GM19438 (cell line): ENCODE results near the gene IRF2BP2.
"Not testable (repeated sequence)": the region's sequence is repeated elsewhere in the genome, so short reads cannot be mapped to it uniquely, and the experiment has no call there.

Experiments used
- ATAC-seq: cut with Tn5 transposase; IDR thresholded peaks from one replicate; pipeline ENCODE4 v1.9.1; 2021; ENCODE audit warnings: low read depth; ENCODE audit not compliant: unreplicated experiment

The IRF2BP2 gene

GRCh38 chr1:234634922-234635321, 24.9 kb upstream of the IRF2BP2 start:
- not testable (repeated sequence) for ATAC-seq

DNA sequence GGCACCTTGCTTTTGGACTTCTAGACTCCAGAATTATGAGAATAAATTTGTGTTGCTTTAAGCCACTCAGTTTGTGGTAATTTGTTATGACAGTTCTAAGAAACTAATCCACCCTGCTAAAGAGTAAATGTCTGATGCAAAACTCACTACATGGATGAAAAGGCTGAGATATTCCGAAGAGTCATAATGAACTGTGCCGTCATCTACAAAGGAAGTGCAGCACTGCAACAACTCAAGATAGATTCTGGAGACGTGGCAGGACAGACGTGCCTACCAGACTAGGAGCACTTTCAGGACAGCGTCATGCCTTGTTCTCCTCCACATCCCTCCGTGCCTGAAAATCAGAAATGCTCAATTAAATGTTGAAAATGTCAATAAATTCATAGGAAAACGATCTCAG, 24.4 kb upstream of the IRF2BP2 start:
- ATAC-seq: no peak

DNA sequence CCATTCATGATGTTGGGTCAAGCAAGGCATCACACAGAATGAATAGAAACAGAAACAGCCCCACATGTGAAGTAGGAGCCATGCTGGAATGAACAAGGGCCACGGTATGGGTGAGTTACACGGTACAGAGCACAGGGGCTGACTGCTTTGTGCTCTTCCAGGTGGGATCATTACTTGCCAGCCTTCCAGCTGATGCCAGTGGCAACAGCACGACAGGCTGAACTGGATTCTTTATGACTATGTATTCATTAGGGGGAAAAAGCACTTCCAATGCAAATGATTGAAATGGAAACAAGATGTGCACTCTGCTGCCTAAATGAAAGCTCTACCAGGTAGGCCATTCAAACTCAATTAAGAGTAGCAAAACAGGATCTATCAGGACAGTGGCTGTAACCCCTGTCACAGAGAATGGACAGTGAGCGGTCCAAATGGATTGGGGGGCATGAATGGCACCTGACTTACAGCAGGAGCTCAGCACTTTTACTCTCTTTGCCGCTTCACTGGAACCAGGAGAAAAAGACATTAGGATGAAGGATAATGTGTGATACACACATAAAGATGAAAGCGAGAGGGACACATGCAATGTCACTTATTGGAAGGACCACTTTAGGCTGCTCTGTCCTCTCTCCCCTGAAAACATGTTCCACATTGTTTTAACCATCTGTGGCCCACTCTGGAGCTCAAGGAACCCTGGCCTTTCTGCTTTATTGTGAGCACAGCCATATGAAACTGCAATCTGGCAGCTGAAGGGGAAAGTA, 23.4 kb upstream of the IRF2BP2 start:
- no peak for ATAC-seq

- ATAC-seq: no peak
Observed at GRCh38 chr1:234632225-234632624, 22.2 kb upstream of the IRF2BP2 start.

- no peak for ATAC-seq
Observed at GRCh38 chr1:234631721-234632125, 21.7 kb upstream of the IRF2BP2 start.

DNA sequence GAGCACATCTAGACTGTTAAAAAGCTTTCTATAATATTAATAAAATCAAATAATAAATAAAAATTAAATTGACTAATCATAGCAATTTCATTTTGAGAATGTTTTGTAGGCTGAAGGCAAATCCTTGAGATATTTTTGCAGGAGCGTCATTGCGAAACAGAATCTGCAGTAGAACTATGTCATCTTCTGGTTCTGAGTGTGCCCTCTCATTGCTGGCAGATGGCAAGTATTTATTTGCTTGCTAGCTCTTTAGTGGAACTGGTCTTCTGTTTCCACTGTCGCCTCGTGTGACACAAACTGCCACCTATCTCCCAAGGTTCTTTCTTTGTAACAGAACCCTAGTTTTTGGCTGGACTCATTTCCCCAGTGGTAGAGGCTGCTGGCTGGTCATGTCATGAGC, 19.0 kb upstream of the IRF2BP2 start:
- ATAC-seq: no peak

DNA sequence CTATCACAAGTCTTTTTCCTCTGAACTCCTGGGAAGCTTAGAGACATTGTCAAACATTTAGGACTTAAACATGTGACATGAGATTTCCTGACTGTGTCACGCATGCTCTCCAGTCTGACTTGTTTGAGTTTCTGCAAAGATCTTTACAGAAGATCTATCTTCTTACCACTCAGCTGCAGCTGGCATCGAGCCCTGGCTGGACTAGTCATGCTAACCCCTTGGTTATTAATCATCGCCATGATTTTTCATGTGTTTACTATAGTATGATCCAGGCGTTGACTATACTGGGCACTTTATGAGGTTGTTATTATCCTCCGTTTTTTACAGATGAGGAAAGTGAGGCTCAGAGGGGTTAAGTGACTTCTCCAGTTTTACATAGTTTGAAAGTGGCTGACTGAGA, 18.1 kb upstream of the IRF2BP2 start:
- no peak for ATAC-seq

GRCh38 chr1:234627009-234627950, 17.3 kb upstream of the IRF2BP2 start:
- ATAC-seq: no peak

- no peak for ATAC-seq
Observed at GRCh38 chr1:234626391-234626790, 16.4 kb upstream of the IRF2BP2 start.

GRCh38 chr1:234624724-234625117, 14.7 kb upstream of the IRF2BP2 start:
- no peak for ATAC-seq

DNA sequence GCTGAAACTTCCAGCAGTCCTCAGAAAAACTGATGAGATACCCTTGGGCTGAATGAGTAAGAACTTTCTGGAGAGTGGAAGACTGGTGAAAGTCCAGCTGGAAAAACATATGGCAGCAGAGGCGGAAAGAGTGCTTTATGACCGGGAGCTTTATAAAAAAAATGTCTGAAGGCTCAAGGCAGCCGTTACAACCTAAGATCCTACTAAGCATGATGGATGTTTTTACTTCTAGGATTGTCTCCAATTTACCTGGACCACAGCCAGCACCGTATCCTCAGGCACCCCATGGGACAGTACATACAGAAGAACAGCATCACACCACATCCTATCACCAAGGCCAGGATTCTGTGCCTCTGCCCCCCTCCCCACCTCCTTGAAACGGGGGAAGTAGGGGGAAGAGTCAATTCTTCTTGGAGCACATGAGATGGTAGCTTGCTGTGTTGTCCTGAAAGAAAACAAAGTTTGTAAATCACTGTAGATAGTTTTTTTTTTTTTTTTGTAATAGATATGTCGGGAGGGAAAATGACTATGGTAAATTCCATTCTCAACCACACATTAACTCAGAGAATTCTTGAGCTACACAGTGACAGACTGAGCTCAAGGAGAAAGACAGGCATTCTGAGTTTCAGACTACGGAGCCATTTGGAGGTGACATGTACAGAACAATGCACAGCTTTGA, 11.8 kb upstream of the IRF2BP2 start:
- ATAC-seq: no peak

- ATAC-seq: no peak
Observed at GRCh38 chr1:234621127-234621468, 11.1 kb upstream of the IRF2BP2 start.

DNA sequence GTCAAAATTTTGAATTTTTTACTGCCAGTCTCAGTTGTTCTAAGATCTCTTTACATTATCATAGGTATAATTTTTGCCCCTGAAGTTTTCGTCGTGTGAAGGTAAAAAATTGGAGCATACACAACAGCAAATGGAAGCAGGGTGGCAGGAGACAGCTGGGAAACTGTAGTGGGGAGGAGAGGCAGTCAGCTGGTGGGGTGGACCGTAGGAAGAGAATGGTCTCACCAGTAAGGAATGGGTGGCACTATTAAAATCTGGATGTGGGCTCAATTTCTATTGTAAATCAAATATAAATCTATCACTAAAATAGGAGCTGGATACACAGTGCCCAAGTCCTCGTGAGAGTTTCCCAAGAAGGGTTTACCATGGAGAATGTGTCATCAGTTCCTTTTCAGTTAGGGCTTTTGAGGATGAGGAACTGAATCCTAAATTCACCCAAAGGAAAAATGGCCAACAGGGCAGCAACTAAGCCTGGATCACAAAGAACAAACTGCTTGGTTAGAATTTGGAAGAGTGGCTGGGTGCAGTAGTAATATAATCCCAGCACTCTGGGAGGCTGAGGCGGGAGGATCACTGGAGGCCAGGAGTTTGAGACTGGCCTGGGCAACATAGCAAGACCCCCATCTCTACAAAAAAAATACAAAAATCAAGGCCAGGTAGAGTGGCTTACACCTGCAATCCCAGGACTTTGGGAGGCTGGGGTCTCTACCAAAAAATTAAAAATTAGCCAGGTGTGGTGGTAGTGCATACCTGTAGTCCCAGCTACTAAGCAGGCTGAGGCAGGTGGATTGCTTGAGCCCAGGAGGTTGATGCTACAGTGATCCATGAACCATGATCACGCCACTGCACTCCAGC, 10.5 kb upstream of the IRF2BP2 start:
- ATAC-seq: no peak

DNA sequence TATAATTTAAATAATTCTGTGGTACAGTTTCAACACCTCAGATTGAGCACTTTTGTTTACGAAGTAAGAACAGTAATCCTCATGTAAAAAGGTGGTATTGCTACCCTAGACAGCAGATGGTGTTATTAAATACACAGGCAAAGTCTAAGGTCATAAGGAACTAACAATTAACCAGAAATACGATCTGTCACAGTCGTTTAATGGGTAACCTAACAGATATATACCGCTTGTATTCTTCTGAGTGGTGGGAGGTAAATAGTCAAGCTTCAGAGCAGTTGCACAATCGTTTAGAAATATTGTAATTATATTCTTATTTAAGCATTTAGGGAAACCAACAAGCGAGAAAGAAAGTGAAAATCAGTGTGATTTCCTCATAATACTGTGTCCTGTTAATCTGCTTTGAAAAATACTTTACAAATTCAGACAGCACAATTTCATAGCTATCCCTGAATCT, 9.8 kb upstream of the IRF2BP2 start:
- no peak for ATAC-seq

GRCh38 chr1:234619071-234619480, 9.1 kb upstream of the IRF2BP2 start:
- ATAC-seq: no peak

DNA sequence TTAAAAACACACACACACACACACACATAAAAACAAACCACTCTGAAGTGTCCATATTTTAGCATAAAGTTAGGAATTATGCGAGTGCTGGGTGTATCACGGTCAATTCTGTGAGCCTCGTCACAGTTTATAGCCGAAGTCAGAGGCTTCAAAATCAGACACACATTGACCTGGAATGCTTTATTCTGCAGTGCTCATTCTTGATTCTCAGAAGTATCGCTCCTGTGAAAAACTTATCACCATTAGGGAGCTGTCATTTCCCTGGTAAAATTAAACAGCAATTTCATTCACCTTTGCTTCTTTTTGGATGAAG, 8.7 kb upstream of the IRF2BP2 start:
- ATAC-seq: no peak

- no peak for ATAC-seq
Observed at GRCh38 chr1:234617986-234618736, 8.2 kb upstream of the IRF2BP2 start.

- no peak for ATAC-seq
Observed at GRCh38 chr1:234617131-234617985, 7.4 kb upstream of the IRF2BP2 start.

GRCh38 chr1:234616644-234617043, 6.7 kb upstream of the IRF2BP2 start:
- no peak for ATAC-seq
